Activated naive CD4-positive, alpha-beta T cell treated with anti-CD3 and anti-CD28 coated beads, Interleukin-2, amount 50 U/mL, for 72 hours (primary cell): ENCODE results near the gene HK1. TPM values are rescaled to one million over a fixed set of nuclear protein-coding genes. Genes with fewer than 3 reads are reported as not detected.

Experiments
- ATAC-seq, 2 donors: fragments of 150-1000 bp; cut with Tn5 transposase; 2 replicates each; pipeline ENCODE4 v1.10.0; 2021; ENCODE audit warnings: mild to moderate bottlenecking in 2 of 2, moderate library complexity in 2 of 2
- DNase-seq, 2 donors: peaks; one replicate each; pipeline ENCODE4 v3.0.0; 2021 to 2022; ENCODE audit warnings: low spot score in 2 of 2
- H3K27ac Mint-ChIP-seq, 2 donors: one replicate each; pipeline ENCODE4 v1.8.0; 2022; ENCODE audit warnings: mild to moderate bottlenecking in 2 of 2, mixed read lengths in 2 of 2
- H3K36me3 Mint-ChIP-seq, 2 donors: one replicate each; pipeline ENCODE4 v1.8.0; 2022; ENCODE audit warnings: mixed read lengths in 2 of 2
- H3K9me3 Mint-ChIP-seq, 2 donors: one replicate each; pipeline ENCODE4 v1.8.0; 2022; ENCODE audit warnings: mixed read lengths in 2 of 2
- total RNA-seq, 2 donors: library from RNA; stranded (reverse); gene quantifications; one replicate each; pipeline ENCODE4 v1.2.3, GENCODE V29; 2022

HK1 gene
- total RNA-seq, 2 donors from 2014 or later: 157 to 235 TPM

GRCh38 chr10:69345402-69345801 is 67.1 kb downstream of the HK1 start:
- peaks cover 9 to 62% of the 10 kb centered on the region in 2 donors for H3K36me3 Mint-ChIP-seq
- H3K9me3 Mint-ChIP-seq: no peaks in the 10 kb centered on the region
- DNase-seq (no peak), ATAC-seq (peak in 1 of 2 donors; percentile 23)
- H3K27ac Mint-ChIP-seq: peak overlapping the region; percentile 35 to 88

- H3K27ac Mint-ChIP-seq: peak overlapping the region in 1 of 2 donors; percentile 35
- DNase-seq: no peak
- no peak for ATAC-seq
- H3K9me3 Mint-ChIP-seq: no peaks in the 10 kb centered on the region
- peaks cover 9 to 67% of the 10 kb centered on the region in 2 donors for H3K36me3 Mint-ChIP-seq
Observed at GRCh38 chr10:69345890-69346474, 67.7 kb downstream of the HK1 start.

- H3K9me3 Mint-ChIP-seq: no peaks in the 10 kb centered on the region
- no peak for ATAC-seq
- peak overlapping the region in 1 of 2 donors; percentile 36 for H3K27ac Mint-ChIP-seq
- H3K36me3 Mint-ChIP-seq: peaks cover 9 to 75% of the 10 kb centered on the region in 2 donors
- DNase-seq: no peak
Observed at GRCh38 chr10:69346776-69347175, 68.5 kb downstream of the HK1 start.

- peak overlapping the region; percentile 76 to 86 for H3K27ac Mint-ChIP-seq
- ATAC-seq (peak in 1 of 2 donors; percentile 21), DNase-seq (no peak)
- peaks cover 9 to 72% of the 10 kb centered on the region in 2 donors for H3K36me3 Mint-ChIP-seq
- H3K9me3 Mint-ChIP-seq: no peaks in the 10 kb centered on the region
Observed at GRCh38 chr10:69348816-69349541, 70.7 kb downstream of the HK1 start.

- peak overlapping the region; percentile 36 to 76 for H3K27ac Mint-ChIP-seq
- H3K9me3 Mint-ChIP-seq: no peaks in the 10 kb centered on the region
- DNase-seq (no peak), ATAC-seq (peak; percentile 29 to 53)
- peaks cover 9 to 72% of the 10 kb centered on the region in 2 donors for H3K36me3 Mint-ChIP-seq
Observed at GRCh38 chr10:69349542-69349888, 71.2 kb downstream of the HK1 start.

GRCh38 chr10:69351589-69351988 is 73.3 kb downstream of the HK1 start:
- Mint-ChIP-seq H3K36me3 (peaks cover 5 to 64% of the 10 kb centered on the region in 2 donors), H3K9me3 (no peaks in the 10 kb centered on the region), H3K27ac (no peak overlapping the region)
- no peak for DNase-seq
- ATAC-seq: no peak

- Mint-ChIP-seq H3K27ac (no peak overlapping the region), H3K9me3 (no peaks in the 10 kb centered on the region), H3K36me3 (peaks cover 5 to 61% of the 10 kb centered on the region in 2 donors)
- DNase-seq (no peak), ATAC-seq (no peak)
Observed at GRCh38 chr10:69352569-69353264, 74.4 kb downstream of the HK1 start.

DNA sequence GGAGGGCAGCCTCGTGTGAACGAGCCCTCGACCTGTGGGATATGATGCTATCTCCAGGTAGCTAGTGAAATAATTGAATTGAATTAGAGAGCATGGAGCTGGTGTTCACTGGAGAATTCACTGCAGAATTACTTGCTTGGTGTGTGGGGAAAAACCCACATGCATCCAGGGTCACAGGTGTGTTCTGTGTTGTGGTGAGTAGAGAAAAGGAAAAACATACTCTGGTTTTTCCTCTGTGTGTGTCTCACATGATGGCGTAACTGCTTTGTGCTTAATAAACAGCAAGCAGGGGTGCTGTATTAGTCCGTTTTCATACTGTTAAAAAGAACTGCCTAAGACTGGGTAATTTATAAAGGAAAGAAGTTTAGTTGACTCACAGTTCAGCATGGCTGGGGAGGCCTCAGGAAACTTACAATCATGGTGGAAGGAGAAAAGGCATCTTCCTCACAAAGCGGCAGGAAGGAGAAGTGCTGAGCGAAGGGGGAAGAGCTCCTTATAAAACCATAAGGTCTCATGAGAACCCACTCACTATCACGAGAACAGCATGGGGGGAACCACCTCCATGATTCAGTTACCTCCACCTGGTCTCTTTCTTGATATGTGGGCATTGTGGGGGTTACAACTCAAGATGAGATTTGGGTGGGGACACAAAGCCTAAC is 75.8 kb downstream of the HK1 start:
- H3K27ac Mint-ChIP-seq: peak overlapping the region; percentile 40 to 80
- no peaks in the 10 kb centered on the region for H3K9me3 Mint-ChIP-seq
- no peak for DNase-seq
- peaks cover 5 to 47% of the 10 kb centered on the region in 2 donors for H3K36me3 Mint-ChIP-seq
- peak; percentile 45 to 56 for ATAC-seq

- ATAC-seq: no peak
- Mint-ChIP-seq H3K9me3 (no peaks in the 10 kb centered on the region), H3K36me3 (peaks cover 5 to 40% of the 10 kb centered on the region in 2 donors), H3K27ac (peak overlapping the region in 1 of 2 donors; percentile 62)
- no peak for DNase-seq
Observed at GRCh38 chr10:69356187-69356586, 77.9 kb downstream of the HK1 start.

DNA sequence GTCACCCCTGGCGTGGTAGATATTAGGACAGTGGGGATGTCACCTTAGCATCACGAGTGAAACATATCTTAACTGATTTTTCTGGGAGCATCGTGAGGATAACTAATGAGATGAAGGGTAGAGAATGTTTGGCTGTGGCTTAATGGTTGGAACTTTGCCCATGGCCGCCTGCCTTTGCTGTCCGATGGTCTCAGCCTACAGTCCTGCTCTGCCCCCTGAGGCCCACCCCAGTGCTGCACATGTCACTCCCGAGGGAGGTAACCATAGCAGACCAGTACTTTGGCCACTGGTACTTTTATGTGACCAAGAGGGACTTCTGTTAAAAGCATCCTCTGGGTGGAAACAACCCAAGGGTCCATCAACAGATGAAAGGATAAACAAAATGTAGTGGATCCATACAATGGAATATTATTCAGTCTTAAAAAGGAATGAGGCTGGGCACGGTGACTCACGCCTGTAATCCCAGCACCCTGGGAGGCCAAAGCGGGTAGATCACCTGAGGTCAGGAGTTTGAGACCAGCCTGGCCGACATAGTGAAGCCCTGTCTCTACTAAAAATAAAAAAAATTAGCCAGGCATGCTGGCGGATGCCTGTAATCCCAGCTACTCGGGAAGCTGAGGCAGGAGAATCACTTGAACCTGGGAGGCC is 80.0 kb downstream of the HK1 start:
- DNase-seq (no peak), ATAC-seq (no peak)
- Mint-ChIP-seq H3K9me3 (no peaks in the 10 kb centered on the region), H3K27ac (peak overlapping the region; percentile 26 to 46), H3K36me3 (peaks cover 9 to 24% of the 10 kb centered on the region in 2 donors)

GRCh38 chr10:69359148-69359547 is 80.9 kb downstream of the HK1 start:
- H3K9me3 Mint-ChIP-seq: no peaks in the 10 kb centered on the region
- H3K27ac Mint-ChIP-seq: peak overlapping the region; percentile 19 to 26
- ATAC-seq (peak in 1 of 2 donors; percentile 21), DNase-seq (no peak)
- H3K36me3 Mint-ChIP-seq: peaks cover 9 to 21% of the 10 kb centered on the region in 2 donors

DNA sequence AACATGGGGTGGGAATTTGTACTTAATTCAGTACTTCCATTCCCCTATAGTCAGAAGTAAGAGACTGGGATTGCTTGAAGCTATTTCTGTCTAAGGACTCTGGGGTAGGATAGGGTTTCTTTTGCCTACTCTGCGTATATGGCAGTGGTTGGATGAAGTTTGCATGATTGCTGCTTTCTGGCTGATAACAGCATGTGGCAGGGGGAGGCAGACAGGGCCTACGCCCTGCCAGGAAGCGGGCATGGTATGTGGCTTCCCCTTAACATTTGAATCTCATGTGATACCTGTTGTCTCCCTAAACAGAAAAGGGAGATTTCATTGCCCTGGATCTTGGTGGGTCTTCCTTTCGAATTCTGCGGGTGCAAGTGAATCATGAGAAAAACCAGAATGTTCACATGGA is 81.3 kb downstream of the HK1 start:
- DNase-seq (no peak), ATAC-seq (peak; percentile 14 to 63)
- H3K9me3 Mint-ChIP-seq: no peaks in the 10 kb centered on the region
- H3K36me3 Mint-ChIP-seq: peaks cover 9 to 17% of the 10 kb centered on the region in 2 donors
- peak overlapping the region; percentile 12 to 19 for H3K27ac Mint-ChIP-seq

- H3K27ac Mint-ChIP-seq: peak overlapping the region in 1 of 2 donors; percentile 86
- H3K36me3 Mint-ChIP-seq: peaks cover 9 to 11% of the 10 kb centered on the region in 2 donors
- H3K9me3 Mint-ChIP-seq: no peaks in the 10 kb centered on the region
- DNase-seq: no peak
- no peak for ATAC-seq
Observed at GRCh38 chr10:69360485-69361302, 82.4 kb downstream of the HK1 start.

DNA sequence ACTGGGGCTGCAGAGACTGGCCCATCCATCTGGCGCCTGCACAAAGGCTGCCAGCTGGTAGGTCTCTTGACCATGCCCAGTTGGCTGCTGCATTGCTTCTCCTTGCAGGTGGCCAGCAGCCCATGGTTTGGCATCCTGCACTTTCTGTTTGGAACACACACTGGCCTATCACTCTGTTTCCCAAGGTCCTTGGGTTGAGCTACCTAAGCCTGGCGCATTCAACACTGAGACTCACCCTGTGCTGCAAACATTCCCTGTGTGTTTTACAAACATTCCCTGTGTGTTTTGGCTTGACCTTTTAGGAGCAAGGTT is 83.0 kb downstream of the HK1 start:
- Mint-ChIP-seq H3K27ac (peak overlapping the region in 1 of 2 donors; percentile 22), H3K9me3 (no peaks in the 10 kb centered on the region), H3K36me3 (peaks cover 9 to 14% of the 10 kb centered on the region in 2 donors)
- DNase-seq (no peak), ATAC-seq (no peak)

DNA sequence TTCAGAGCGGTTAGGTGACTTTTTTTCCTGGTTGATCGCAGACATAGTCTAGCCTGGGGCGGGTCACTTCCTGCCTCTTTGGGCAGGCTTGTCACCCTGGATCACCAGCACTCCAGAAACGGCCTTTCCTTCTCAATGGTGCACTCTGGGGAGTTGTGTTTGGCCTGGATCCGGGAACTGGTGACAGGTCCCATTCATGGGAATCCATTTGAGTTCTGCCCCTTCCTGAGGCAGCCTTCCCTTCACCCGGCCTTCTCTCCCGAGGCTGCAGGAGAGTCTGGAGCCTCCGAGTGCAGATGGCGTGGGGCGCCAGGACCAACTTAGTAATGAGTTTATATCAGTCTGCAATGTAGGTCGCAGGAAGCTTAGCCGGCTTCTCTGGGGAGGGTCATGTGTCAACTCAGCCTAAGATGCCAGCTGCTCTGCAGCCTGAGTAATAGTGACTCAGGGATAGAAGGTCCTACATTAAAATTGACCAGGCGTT is 84.2 kb downstream of the HK1 start:
- Mint-ChIP-seq H3K27ac (peak overlapping the region; percentile 57 to 84), H3K36me3 (peaks cover 9 to 17% of the 10 kb centered on the region in 2 donors), H3K9me3 (no peaks in the 10 kb centered on the region)
- no peak for ATAC-seq
- DNase-seq: no peak

DNA sequence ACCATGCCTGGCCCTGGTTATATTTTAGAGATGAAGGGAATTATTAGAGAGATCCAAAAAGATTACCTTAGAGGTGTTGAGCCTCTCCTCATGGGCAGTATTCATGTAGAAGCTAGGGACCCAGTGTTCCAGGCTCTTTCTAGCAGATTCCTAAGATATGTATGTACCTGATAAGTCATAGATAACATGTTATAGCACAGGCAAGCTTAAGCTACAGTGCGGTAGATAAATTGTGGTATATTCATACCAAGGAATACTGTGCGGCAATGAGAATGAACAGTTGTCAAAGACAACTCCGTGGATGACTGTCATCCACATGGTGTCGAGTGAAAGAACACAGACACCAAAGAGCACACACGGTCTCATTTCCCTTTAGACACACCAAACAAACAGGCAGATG is 85.4 kb downstream of the HK1 start:
- H3K36me3 Mint-ChIP-seq: peaks cover 9 to 17% of the 10 kb centered on the region in 2 donors

More for the DNA sequence above, 85.4 kb downstream of the HK1 start:
- ATAC-seq: no peak
- Mint-ChIP-seq H3K9me3 (no peaks in the 10 kb centered on the region), H3K27ac (peak overlapping the region; percentile 57 to 84)
- no peak for DNase-seq
